K562 (cell line): ENCODE measurements around the gene TAS1R3. TPM values are rescaled to one million over a fixed set of nuclear protein-coding genes. Genes with fewer than 3 reads are reported as not detected.

Experiments
- ADNP ChIP-seq: fragments of 200-800 bp; sonication (Bioruptor generic); IDR thresholded peaks from 2 replicates; pipeline ENCODE4 v1.6.1; 2016; ENCODE audit warnings: missing genetic modification characterization, missing compliant biosample characterization
- FUS ChIP-seq: fragments of 200-400 bp; formaldehyde crosslinking; optimal IDR thresholded peaks from 2 replicates; pipeline ENCODE3; 2017; ENCODE audit warnings: low read depth, low read length
- HMG20B ChIP-seq: fragments of 250-450 bp; sonication (Bioruptor Pico); IDR thresholded peaks from 2 replicates; pipeline ENCODE4 v1.5.0; 2021; ENCODE audit warnings: mild to moderate bottlenecking
- KAT7 ChIP-seq: sonication (generic); formaldehyde crosslinking; IDR thresholded peaks from 2 replicates; pipeline ENCODE4 v1.8.0; 2022; ENCODE audit warnings: missing genetic modification reagents, mild to moderate bottlenecking, borderline replicate concordance
- KLF13 ChIP-seq: fragments of 450-650 bp; IDR thresholded peaks from 2 replicates; pipeline ENCODE4 v1.6.1; 2016; ENCODE audit warnings: missing genetic modification characterization, low read depth, mild to moderate bottlenecking, missing compliant biosample characterization, moderate library complexity, borderline replicate concordance
- MAFK ChIP-seq: IDR thresholded peaks from 2 replicates; pipeline ENCODE4 v1.6.1; 2011; ENCODE audit warnings: low read length, improper control_type of control experiment
- NR2C2 ChIP-seq, 2 experiments: fragments of 200-800 bp in 1 of 2; sonication (Bioruptor generic) in 1 of 2; sonication (generic) in 1 of 2; formaldehyde crosslinking in 1 of 2; IDR thresholded peaks; 2 replicates each; pipeline versions ENCODE4 v1.6.1 to v1.8.0; 2016 to 2022; ENCODE audit warnings: mild to moderate bottlenecking in 1 of 2, missing compliant biosample characterization in 1 of 2, missing genetic modification characterization in 1 of 2, missing genetic modification reagents in 1 of 2
- PCBP1 ChIP-seq: fragments of 200-400 bp; formaldehyde crosslinking; IDR thresholded peaks from 2 replicates; pipeline ENCODE4 v1.6.1; 2018; ENCODE audit warnings: mild to moderate bottlenecking, low read depth, low read length; ENCODE audit not compliant: poor library complexity, severe bottlenecking
- TCF7L2 ChIP-seq: fragments of 150-350 bp; IDR thresholded peaks from 2 replicates; pipeline ENCODE4 v1.6.1; 2016; ENCODE audit warnings: low read depth, mild to moderate bottlenecking, low read length, moderate library complexity
- ZBTB17 ChIP-seq: fragments of 450-650 bp; formaldehyde crosslinking; IDR thresholded peaks from 2 replicates; pipeline ENCODE4 v1.4.0; 2020; ENCODE audit warnings: mild to moderate bottlenecking
- ZNF696 ChIP-seq: fragments of 250-450 bp; sonication (Bioruptor Pico); conservative IDR thresholded peaks from 2 replicates; pipeline ENCODE4 v1.4.0; 2020; ENCODE audit warnings: mild to moderate bottlenecking, moderate library complexity
- polyA plus RNA-seq, 8 experiments: library from polyadenylated mRNA; depleted of rRNA in 4 of 8; stranded (reverse) in 5 of 8; unstranded in 3 of 8; fragments of >200 nt; fragmentation: Nextera tagmentation in 2 of 8; fragmentation: Illumina TruSeq in 1 of 8; extraction: Ambion mirVana in 2 of 8; extraction: Trizol in 1 of 8; gene quantifications; 2 replicates each; pipeline versions ENCODE4 v1.2.1 to v1.2.3, GENCODE V29; 2011 to 2014; ENCODE audit warnings: inconsistent platforms in 1 of 8, missing spikeins in 1 of 8
- total RNA-seq, 7 experiments: library from RNA; depleted of rRNA in 6 of 7; stranded (reverse); fragments of >200 nt in 6 of 7; fragmentation: Illumina TruSeq in 2 of 7; extraction: Trizol in 2 of 7; gene quantifications; 2 replicates each; pipeline versions ENCODE4 v1.2.1 to v1.2.3, GENCODE V29; 2011 to 2021; ENCODE audit warnings: low replicate concordance in 1 of 7
- TF ChIP-seq, protein P1 (sequence below): sonication (generic); formaldehyde crosslinking; IDR thresholded peaks from 2 replicates; pipeline ENCODE4 v1.8.1; 2023; ENCODE audit warnings: mild to moderate bottlenecking, missing genetic modification reagents
- TF ChIP-seq, protein P2 (sequence below): fragments of 250-450 bp; sonication (Bioruptor Pico); IDR thresholded peaks from 2 replicates; pipeline ENCODE4 v1.4.0; 2020

The TAS1R3 gene
- total and polyA plus RNA-seq, 9 of the 15 experiments (the other 6 are each of a cell fraction or from before 2014, with no cell fraction given) = 0.07 to 0.13 TPM; not detected in 7

DNA sequence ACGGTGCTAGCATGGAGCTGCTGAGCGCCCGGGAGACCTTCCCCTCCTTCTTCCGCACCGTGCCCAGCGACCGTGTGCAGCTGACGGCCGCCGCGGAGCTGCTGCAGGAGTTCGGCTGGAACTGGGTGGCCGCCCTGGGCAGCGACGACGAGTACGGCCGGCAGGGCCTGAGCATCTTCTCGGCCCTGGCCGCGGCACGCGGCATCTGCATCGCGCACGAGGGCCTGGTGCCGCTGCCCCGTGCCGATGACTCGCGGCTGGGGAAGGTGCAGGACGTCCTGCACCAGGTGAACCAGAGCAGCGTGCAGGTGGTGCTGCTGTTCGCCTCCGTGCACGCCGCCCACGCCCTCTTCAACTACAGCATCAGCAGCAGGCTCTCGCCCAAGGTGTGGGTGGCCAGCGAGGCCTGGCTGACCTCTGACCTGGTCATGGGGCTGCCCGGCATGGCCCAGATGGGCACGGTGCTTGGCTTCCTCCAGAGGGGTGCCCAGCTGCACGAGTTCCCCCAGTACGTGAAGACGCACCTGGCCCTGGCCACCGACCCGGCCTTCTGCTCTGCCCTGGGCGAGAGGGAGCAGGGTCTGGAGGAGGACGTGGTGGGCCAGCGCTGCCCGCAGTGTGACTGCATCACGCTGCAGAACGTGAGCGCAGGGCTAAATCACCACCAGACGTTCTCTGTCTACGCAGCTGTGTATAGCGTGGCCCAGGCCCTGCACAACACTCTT is 1.1 kb downstream of the TAS1R3 start (continued):
- TF ChIP-seq FUS = peak; percentile 36
- no peak for TF ChIP-seq PCBP1
- no peak for TF ChIP-seq ADNP
- no peak for TF ChIP-seq NR2C2 (CRISPR knock-in tag; IDR thresholded peaks at IDR 0.05)
- no peak for TF ChIP-seq NR2C2 (tag; IDR thresholded peaks at IDR 0.05)
- no peak for TF ChIP-seq HMG20B (CRISPR knock-in tag)
- TF ChIP-seq ZNF696 (CRISPR knock-in tag) = no peak
- no peak for TF ChIP-seq TCF7L2
- TF ChIP-seq, protein P1, sequence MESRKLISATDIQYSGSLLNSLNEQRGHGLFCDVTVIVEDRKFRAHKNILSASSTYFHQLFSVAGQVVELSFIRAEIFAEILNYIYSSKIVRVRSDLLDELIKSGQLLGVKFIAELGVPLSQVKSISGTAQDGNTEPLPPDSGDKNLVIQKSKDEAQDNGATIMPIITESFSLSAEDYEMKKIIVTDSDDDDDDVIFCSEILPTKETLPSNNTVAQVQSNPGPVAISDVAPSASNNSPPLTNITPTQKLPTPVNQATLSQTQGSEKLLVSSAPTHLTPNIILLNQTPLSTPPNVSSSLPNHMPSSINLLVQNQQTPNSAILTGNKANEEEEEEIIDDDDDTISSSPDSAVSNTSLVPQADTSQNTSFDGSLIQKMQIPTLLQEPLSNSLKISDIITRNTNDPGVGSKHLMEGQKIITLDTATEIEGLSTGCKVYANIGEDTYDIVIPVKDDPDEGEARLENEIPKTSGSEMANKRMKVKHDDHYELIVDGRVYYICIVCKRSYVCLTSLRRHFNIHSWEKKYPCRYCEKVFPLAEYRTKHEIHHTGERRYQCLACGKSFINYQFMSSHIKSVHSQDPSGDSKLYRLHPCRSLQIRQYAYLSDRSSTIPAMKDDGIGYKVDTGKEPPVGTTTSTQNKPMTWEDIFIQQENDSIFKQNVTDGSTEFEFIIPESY (CRISPR knock-in tag) = peak; percentile 92
- TF ChIP-seq KAT7 (CRISPR knock-in tag) = no peak
- no peak for TF ChIP-seq KLF13 (tag)
- TF ChIP-seq MAFK = no peak
- TF ChIP-seq, protein P2, sequence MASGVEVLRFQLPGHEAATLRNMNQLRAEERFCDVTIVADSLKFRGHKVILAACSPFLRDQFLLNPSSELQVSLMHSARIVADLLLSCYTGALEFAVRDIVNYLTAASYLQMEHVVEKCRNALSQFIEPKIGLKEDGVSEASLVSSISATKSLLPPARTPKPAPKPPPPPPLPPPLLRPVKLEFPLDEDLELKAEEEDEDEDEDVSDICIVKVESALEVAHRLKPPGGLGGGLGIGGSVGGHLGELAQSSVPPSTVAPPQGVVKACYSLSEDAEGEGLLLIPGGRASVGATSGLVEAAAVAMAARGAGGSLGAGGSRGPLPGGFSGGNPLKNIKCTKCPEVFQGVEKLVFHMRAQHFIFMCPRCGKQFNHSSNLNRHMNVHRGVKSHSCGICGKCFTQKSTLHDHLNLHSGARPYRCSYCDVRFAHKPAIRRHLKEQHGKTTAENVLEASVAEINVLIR (CRISPR knock-in tag) = no peak
- TF ChIP-seq ZBTB17 (CRISPR knock-in tag) = no peak
- TF ChIP-seq, all 486 proteins: peak for 11
